CD4-positive, CD25-positive, alpha-beta regulatory T cell (primary cell): ENCODE results near the gene SNAPC1. TPM values are rescaled to one million over a fixed set of nuclear protein-coding genes. Genes with fewer than 3 reads are reported as not detected.

Experiments used
- ATAC-seq, 2 donors: fragments of 150-1000 bp; cut with Tn5 transposase; one replicate each; pipeline ENCODE4 v1.10.0; 2021; ENCODE audit warnings: low read depth in 2 of 2, moderate number of reproducible peaks in 2 of 2, moderate library complexity in 1 of 2
- DNase-seq, 3 donors: peaks; one replicate each; pipeline versions ENCODE4 v3.0.0 to v3.0.0-alpha.2; 2012 to 2022; ENCODE audit warnings: mixed read lengths in 1 of 3
- H3K27ac ChIP-seq: one replicate; pipeline ENCODE4 v1.7.0; 2013; ENCODE audit warnings: mild to moderate bottlenecking, low read length; ENCODE audit not compliant: insufficient read depth, poor library complexity, severe bottlenecking
- H3K27me3 ChIP-seq: one replicate; pipeline ENCODE4 v1.7.0; 2013; ENCODE audit warnings: low read length; ENCODE audit not compliant: control insufficient read depth, insufficient read depth
- H3K36me3 ChIP-seq: one replicate; pipeline ENCODE4 v1.7.0; 2013; ENCODE audit warnings: mild to moderate bottlenecking, low read length, moderate library complexity; ENCODE audit not compliant: control insufficient read depth, insufficient read depth
- H3K4me1 ChIP-seq: 2 replicates; pipeline ENCODE4 v1.7.0; 2013; ENCODE audit warnings: mild to moderate bottlenecking, low read length; ENCODE audit not compliant: insufficient read depth, control insufficient read depth, poor library complexity, severe bottlenecking
- H3K4me3 ChIP-seq: one replicate; pipeline ENCODE4 v1.7.0; 2013; ENCODE audit warnings: low read depth, mild to moderate bottlenecking, low read length, moderate library complexity
- H3K9me3 ChIP-seq, 2 experiments: 1 replicate in 1 of 2; 2 replicates in 1 of 2; pipeline ENCODE4 v1.7.0; 2013; ENCODE audit warnings: low read length in 2 of 2, mild to moderate bottlenecking in 1 of 2, moderate library complexity in 1 of 2; ENCODE audit not compliant: control insufficient read depth in 2 of 2
- H3K27ac Mint-ChIP-seq, 3 donors: one replicate each; pipeline ENCODE4 v1.8.0; 2020 to 2022; ENCODE audit warnings: mild to moderate bottlenecking in 3 of 3, mixed read lengths in 3 of 3, moderate library complexity in 2 of 3
- H3K27me3 Mint-ChIP-seq: one replicate; pipeline ENCODE4 v1.8.0; 2022; ENCODE audit warnings: mild to moderate bottlenecking, mixed read lengths
- H3K36me3 Mint-ChIP-seq: one replicate; pipeline ENCODE4 v1.8.0; 2020; ENCODE audit warnings: mixed read lengths
- H3K4me1 Mint-ChIP-seq, 4 donors: one replicate each; pipeline ENCODE4 v1.8.0; 2020 to 2022; ENCODE audit warnings: mixed read lengths in 4 of 4, mild to moderate bottlenecking in 1 of 4
- H3K4me3 Mint-ChIP-seq, 4 donors: one replicate each; pipeline ENCODE4 v1.8.0; 2020 to 2022; ENCODE audit warnings: mild to moderate bottlenecking in 4 of 4, mixed read lengths in 4 of 4, moderate library complexity in 3 of 4
- H3K9me3 Mint-ChIP-seq, 7 donors: one replicate each; pipeline ENCODE4 v1.8.0; 2020 to 2022; ENCODE audit warnings: mixed read lengths in 7 of 7, mild to moderate bottlenecking in 3 of 7, moderate library complexity in 2 of 7
- polyA plus RNA-seq, 4 donors: library from polyadenylated mRNA; unstranded; fragments of 300-500 nt; fragmentation: Illumina TruSeq; gene quantifications; one replicate each; pipeline ENCODE4 v1.2.3, GENCODE V29; 2021
- total RNA-seq: library from RNA; stranded (reverse); gene quantifications from one replicate; pipeline ENCODE4 v1.2.3, GENCODE V29; 2022

Gene SNAPC1
- total and polyA plus RNA-seq, 5 donors from 2014 or later: 3.9 to 4.7 (median 4.2) TPM

DNA sequence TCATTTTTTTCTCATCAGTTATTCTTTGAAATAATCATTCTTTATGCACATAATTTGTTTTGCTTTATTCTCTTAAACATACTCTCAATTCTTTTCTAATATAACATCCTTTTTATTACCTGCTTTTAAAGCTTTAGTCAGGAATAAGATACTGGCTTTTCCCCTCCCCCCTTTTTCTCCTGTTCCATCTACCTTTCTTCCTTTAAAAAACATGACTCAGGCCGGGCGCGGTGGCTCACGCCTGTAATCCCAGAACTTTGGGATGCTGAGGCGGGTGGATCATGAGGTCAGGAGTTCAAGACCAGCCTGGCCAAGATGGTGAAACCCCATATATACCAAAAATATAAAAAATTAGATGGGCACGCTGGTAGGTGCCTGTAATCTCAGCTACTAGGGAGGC is 41.5 kb upstream of the SNAPC1 start:
- no peaks in the 10 kb centered on the region for H3K9me3 ChIP-seq
- H3K27me3 ChIP-seq: no peaks in the 10 kb centered on the region
- H3K27ac ChIP-seq: no peak overlapping the region
- Mint-ChIP-seq H3K36me3 (peaks cover 24% of the 10 kb centered on the region), H3K27me3 (no peaks in the 10 kb centered on the region), H3K27ac (peak overlapping the region; percentile 20 to 82 (median 70)), H3K9me3 (no peaks in the 10 kb centered on the region), H3K4me1 (peaks cover 37 to 65% (median 50%) of the 10 kb centered on the region in 4 donors), H3K4me3 (peak overlapping the region in 1 of 4 donors; percentile 32)
- H3K36me3 ChIP-seq: peaks cover 15% of the 10 kb centered on the region
- ATAC-seq: no peak
- H3K4me1 ChIP-seq: peaks cover 18% of the 10 kb centered on the region
- H3K4me3 ChIP-seq: no peak overlapping the region
- no peak for DNase-seq

DNA sequence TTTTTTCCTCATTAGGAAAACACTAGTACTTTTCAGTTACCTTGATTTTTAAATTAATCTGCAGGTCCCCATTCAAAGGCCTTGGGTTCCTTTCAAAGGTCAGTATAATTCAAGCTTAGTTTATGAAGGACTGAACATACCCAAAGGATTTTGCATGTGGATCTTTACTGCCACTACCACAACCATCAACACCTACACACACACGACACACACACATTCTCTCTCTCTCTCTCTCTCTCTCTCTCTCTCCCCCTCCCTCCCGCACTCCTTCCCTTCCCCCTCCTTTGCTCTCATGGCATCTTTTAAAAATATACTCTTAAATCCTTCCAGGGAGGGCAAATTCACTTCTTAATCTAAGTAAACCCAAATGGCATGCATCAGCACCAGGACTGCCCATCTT is 38.1 kb upstream of the SNAPC1 start:
- Histone ChIP-seq H3K4me3 (no peak overlapping the region), H3K36me3 (peaks cover 38% of the 10 kb centered on the region), H3K27ac (no peak overlapping the region), H3K9me3 (no peaks in the 10 kb centered on the region), H3K4me1 (peaks cover 8% of the 10 kb centered on the region), H3K27me3 (no peaks in the 10 kb centered on the region)
- Mint-ChIP-seq H3K9me3 (no peaks in the 10 kb centered on the region), H3K36me3 (peaks cover 45% of the 10 kb centered on the region), H3K4me3 (peak overlapping the region in 1 of 4 donors; percentile 49), H3K27ac (peak overlapping the region in 2 of 3 donors; percentile 26 to 37), H3K4me1 (peaks cover 25 to 42% (median 40%) of the 10 kb centered on the region in 4 donors), H3K27me3 (no peaks in the 10 kb centered on the region)
- DNase-seq (no peak), ATAC-seq (no peak)

DNA sequence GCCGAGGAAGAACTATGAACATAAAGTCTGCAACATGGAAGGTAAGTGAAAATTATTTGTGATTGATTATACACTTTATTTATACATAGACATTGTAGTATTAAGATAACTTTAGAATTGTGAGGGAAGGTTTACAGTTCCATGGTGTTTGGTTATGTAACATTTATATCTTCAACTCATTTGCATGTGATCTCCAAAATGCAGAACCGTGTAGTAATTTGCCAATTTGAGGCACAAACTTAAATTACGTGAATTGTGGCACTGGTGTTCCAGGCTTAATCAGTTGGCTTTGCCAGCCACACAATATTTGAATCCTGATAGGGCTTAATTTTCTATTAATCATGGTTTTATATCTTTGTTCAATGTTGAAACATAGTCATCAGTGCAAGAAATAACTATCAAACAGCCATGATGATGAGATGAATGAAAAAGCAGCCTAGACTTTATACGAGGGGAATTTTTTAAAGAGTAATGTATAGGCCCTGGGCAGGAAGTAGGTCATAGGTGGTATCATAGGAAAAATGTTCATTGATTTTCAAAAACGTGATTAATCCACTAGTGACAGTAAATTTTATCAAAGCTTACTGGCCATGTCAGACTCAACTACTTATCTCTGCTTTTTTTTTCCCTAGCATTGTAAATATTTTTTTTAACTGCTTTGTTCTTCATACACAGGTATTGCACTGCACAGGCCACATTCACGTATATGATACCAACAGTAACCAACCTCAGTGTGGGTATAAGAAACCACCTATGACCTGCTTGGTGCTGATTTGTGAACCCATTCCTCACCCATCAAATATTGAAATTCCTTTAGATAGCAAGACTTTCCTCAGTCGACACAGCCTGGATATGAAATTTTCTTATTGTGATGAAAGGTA is 35.2 kb upstream of the SNAPC1 start:
- H3K4me1 ChIP-seq: no peaks in the 10 kb centered on the region
- ATAC-seq (no peak), DNase-seq (no peak)
- no peaks in the 10 kb centered on the region for H3K9me3 ChIP-seq
- Mint-ChIP-seq H3K36me3 (peaks cover 46% of the 10 kb centered on the region), H3K4me1 (peaks cover 30 to 38% (median 31%) of the 10 kb centered on the region in 4 donors), H3K4me3 (no peak overlapping the region), H3K27me3 (no peaks in the 10 kb centered on the region), H3K9me3 (no peaks in the 10 kb centered on the region), H3K27ac (peak overlapping the region; percentile 35 to 55 (median 53))
- peaks cover 44% of the 10 kb centered on the region for H3K36me3 ChIP-seq
- no peak overlapping the region for H3K27ac ChIP-seq
- no peaks in the 10 kb centered on the region for H3K27me3 ChIP-seq
- no peak overlapping the region for H3K4me3 ChIP-seq

DNA sequence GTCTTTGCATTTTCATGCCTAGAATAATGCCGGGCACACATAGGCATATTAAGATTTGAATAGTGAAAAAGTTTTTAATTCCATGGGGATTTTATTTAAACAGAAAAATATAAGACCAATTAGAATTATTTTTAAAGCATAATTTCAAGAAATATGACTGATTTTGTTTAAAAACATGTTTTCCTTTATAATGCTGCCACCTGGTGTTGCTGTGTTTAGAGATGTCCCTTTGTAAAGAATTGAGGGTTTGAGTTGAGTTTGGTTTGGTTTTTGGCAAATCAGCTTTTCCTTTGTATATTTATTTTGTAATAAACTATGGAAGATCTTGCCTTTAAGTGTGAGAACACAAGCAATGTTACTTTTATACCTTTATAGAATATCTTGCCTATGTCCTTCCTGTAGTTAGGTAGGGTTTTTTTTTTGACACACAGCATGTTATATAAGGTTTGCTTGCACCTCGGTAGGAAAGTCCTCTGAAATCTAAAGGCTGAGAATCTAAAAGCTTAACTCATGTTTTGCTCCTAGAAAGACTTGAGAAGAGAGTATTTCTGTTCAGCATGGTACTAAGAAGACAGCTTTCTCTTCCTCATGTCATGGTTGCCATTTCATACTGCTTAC is 31.4 kb upstream of the SNAPC1 start:
- Histone ChIP-seq H3K4me1 (no peaks in the 10 kb centered on the region), H3K9me3 (no peaks in the 10 kb centered on the region), H3K36me3 (peaks cover 73% of the 10 kb centered on the region), H3K27ac (no peak overlapping the region), H3K4me3 (no peak overlapping the region), H3K27me3 (no peaks in the 10 kb centered on the region)
- DNase-seq (peak in 2 of 3 donors; percentile 36 to 50), ATAC-seq (no peak)
- H3K4me1 Mint-ChIP-seq: peaks cover 20 to 28% (median 24%) of the 10 kb centered on the region in 4 donors
- H3K4me3 Mint-ChIP-seq: no peak overlapping the region
- H3K36me3 Mint-ChIP-seq: peaks cover 54% of the 10 kb centered on the region
- H3K9me3 Mint-ChIP-seq: no peaks in the 10 kb centered on the region
- no peaks in the 10 kb centered on the region for H3K27me3 Mint-ChIP-seq
- H3K27ac Mint-ChIP-seq: peak overlapping the region; percentile 17 to 59 (median 45)

DNA sequence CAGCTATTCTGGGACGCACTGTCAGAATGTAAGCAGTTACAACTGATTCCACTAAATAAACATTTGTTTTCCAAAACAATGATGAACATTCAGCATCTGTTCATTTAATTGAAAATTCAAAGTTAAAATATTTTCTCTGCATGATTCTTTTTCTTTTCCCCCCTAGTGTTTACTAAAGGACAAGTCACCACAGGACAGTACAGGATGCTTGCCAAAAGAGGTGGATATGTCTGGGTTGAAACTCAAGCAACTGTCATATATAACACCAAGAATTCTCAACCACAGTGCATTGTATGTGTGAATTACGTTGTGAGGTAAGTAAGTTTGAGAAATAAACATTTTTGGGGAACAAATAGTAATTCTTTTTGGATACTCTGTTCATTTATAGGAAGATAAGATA is 28.2 kb upstream of the SNAPC1 start:
- Histone ChIP-seq H3K4me3 (no peak overlapping the region), H3K9me3 (no peaks in the 10 kb centered on the region), H3K36me3 (peaks cover 76% of the 10 kb centered on the region), H3K27me3 (no peaks in the 10 kb centered on the region), H3K27ac (no peak overlapping the region), H3K4me1 (no peaks in the 10 kb centered on the region)
- peaks cover 37% of the 10 kb centered on the region for H3K36me3 Mint-ChIP-seq
- no peak for ATAC-seq
- no peaks in the 10 kb centered on the region for H3K27me3 Mint-ChIP-seq
- H3K4me1 Mint-ChIP-seq: peaks cover 13 to 20% (median 16%) of the 10 kb centered on the region in 4 donors
- H3K9me3 Mint-ChIP-seq: no peaks in the 10 kb centered on the region
- DNase-seq: no peak
- no peak overlapping the region for H3K27ac Mint-ChIP-seq
- no peak overlapping the region for H3K4me3 Mint-ChIP-seq

DNA sequence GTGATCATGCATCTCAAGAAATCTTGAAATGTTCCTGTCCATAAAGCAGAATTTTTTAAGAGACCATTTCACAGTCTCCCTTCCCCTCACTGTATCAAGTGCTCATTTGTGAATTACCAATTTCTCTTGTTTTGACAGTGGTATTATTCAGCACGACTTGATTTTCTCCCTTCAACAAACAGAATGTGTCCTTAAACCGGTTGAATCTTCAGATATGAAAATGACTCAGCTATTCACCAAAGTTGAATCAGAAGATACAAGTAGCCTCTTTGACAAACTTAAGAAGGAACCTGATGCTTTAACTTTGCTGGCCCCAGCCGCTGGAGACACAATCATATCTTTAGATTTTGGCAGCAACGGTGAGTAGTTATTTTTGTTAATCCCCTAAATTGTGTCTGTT is 25.5 kb upstream of the SNAPC1 start:
- peaks cover 36% of the 10 kb centered on the region for H3K36me3 Mint-ChIP-seq
- no peak overlapping the region for H3K27ac Mint-ChIP-seq
- DNase-seq: no peak
- Histone ChIP-seq H3K4me1 (no peaks in the 10 kb centered on the region), H3K27ac (no peak overlapping the region), H3K4me3 (no peak overlapping the region), H3K9me3 (no peaks in the 10 kb centered on the region), H3K27me3 (no peaks in the 10 kb centered on the region), H3K36me3 (peaks cover 78% of the 10 kb centered on the region)
- no peak overlapping the region for H3K4me3 Mint-ChIP-seq
- peaks cover 0 to 10% (median 1%) of the 10 kb centered on the region in 4 donors for H3K4me1 Mint-ChIP-seq
- H3K27me3 Mint-ChIP-seq: no peaks in the 10 kb centered on the region
- no peak for ATAC-seq
- no peaks in the 10 kb centered on the region for H3K9me3 Mint-ChIP-seq

DNA sequence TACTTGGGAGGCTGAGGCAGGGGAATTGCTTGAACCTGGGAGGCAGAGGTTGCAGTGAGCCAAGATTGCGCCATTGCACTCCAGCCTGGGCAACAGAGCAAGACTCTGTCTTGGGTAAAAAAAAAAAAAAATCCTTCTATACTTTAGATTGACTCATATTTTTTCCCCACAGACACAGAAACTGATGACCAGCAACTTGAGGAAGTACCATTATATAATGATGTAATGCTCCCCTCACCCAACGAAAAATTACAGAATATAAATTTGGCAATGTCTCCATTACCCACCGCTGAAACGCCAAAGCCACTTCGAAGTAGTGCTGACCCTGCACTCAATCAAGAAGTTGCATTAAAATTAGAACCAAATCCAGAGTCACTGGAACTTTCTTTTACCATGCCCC is 24.3 kb upstream of the SNAPC1 start:
- H3K36me3 ChIP-seq: peaks cover 71% of the 10 kb centered on the region
- H3K27me3 ChIP-seq: no peaks in the 10 kb centered on the region
- Mint-ChIP-seq H3K27ac (peak overlapping the region in 1 of 3 donors; percentile 76), H3K4me1 (peaks cover 0 to 10% (median 1%) of the 10 kb centered on the region in 4 donors), H3K36me3 (peaks cover 32% of the 10 kb centered on the region), H3K4me3 (no peak overlapping the region), H3K27me3 (no peaks in the 10 kb centered on the region), H3K9me3 (no peaks in the 10 kb centered on the region)
- H3K27ac ChIP-seq: no peak overlapping the region
- no peak overlapping the region for H3K4me3 ChIP-seq
- DNase-seq: no peak
- H3K9me3 ChIP-seq: no peaks in the 10 kb centered on the region
- H3K4me1 ChIP-seq: no peaks in the 10 kb centered on the region
- ATAC-seq: no peak
